Cardiac fibroblast (primary cell): ENCODE data around the gene ICAM4.
A peak's percentile ranks its signal among the peaks of the same experiment; 100 is the strongest.

Experiments
- DNase-seq, 2 donors: peaks; one replicate each; pipeline versions ENCODE4 v3.0.0 to v3.0.0-alpha.2; 2010; ENCODE audit warnings: low read depth in 2 of 2
- H3K4me3 ChIP-seq, 2 donors: replicated peaks in 1 of 2; 1 replicate in 1 of 2; 2 replicates in 1 of 2; pipeline ENCODE4 v1.5.1; 2011; ENCODE audit warnings: low read depth in 2 of 2, low read length in 2 of 2, mild to moderate bottlenecking in 2 of 2, moderate library complexity in 1 of 2
- CTCF ChIP-seq: IDR thresholded peaks from one replicate; pipeline ENCODE4 v1.5.1; 2011; ENCODE audit warnings: low read depth, mild to moderate bottlenecking, low read length, inconsistent platforms

Gene ICAM4

GRCh38 chr19:10290876-10291553 lies 4.3 kb downstream of the ICAM4 start:
- TF ChIP-seq CTCF: no peak
- peak; percentile 44 to 56 for DNase-seq

GRCh38 chr19:10291554-10292205 lies 4.9 kb downstream of the ICAM4 start:
- no peak for TF ChIP-seq CTCF
- no peak for DNase-seq
- peak overlapping the region; percentile 47 to 51 for H3K4me3 ChIP-seq

More at GRCh38 chr19:10290876-10291553, 4.3 kb downstream of the ICAM4 start:
- H3K4me3 ChIP-seq: peak overlapping the region; percentile 47 to 51

GRCh38 chr19:10292206-10292788 lies 5.5 kb downstream of the ICAM4 start:
- peak overlapping the region; percentile 47 to 51 for H3K4me3 ChIP-seq
- TF ChIP-seq CTCF: no peak
- peak; percentile 63 to 84 for DNase-seq

- peak overlapping the region; percentile 23 to 28 for H3K4me3 ChIP-seq
- DNase-seq: no peak
- TF ChIP-seq CTCF: no peak
These were observed 6.3 kb downstream of the ICAM4 start for GRCh38 chr19:10292789-10293636.

GRCh38 chr19:10293637-10294367 lies 7.0 kb downstream of the ICAM4 start:
- TF ChIP-seq CTCF: no peak
- no peak overlapping the region for H3K4me3 ChIP-seq
- DNase-seq: no peak

- TF ChIP-seq CTCF: no peak
- DNase-seq: no peak
- no peak overlapping the region for H3K4me3 ChIP-seq
These were observed 7.6 kb downstream of the ICAM4 start for GRCh38 chr19:10294368-10294697.
